HG02759 (cell line): ENCODE measurements around the gene MAP2K5.
"Not testable (repeated sequence)": the region's sequence is repeated elsewhere in the genome, so short reads cannot be mapped to it uniquely, and the experiment has no call there.

Experiments used
- ATAC-seq: cut with Tn5 transposase; IDR thresholded peaks from one replicate; pipeline ENCODE4 v1.9.1; 2021; ENCODE audit warnings: mild to moderate bottlenecking, moderate library complexity; ENCODE audit not compliant: unreplicated experiment

The MAP2K5 gene

DNA sequence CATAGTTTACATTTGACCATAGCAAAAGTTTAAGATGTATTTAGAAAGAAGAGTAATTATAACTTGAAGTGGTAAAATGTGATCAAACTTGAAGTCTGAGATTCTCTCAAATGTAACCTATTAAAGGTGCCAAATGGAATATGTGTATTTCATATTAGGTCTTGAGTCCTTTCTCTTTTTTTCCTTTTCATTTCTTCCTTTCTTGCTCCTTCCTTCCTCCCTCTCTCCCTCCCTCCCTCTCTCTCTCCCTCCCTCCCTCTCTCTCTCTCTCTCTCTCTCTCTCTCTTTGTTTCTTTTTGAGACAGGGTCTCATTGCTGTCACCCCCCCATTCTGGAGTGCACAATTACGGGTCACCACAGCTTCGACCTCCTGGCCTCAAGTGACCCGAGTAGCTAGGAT, 47.7 kb downstream of the MAP2K5 start:
- ATAC-seq = no peak

- ATAC-seq = no peak
Observed at GRCh38 chr15:67592245-67592644, 49.7 kb downstream of the MAP2K5 start.

- no peak for ATAC-seq
Observed at GRCh38 chr15:67593562-67593961, 51.1 kb downstream of the MAP2K5 start.

- ATAC-seq = no peak
Observed at GRCh38 chr15:67594770-67595169, 52.3 kb downstream of the MAP2K5 start.

- no peak for ATAC-seq
Observed at GRCh38 chr15:67595572-67595971, 53.1 kb downstream of the MAP2K5 start.

DNA sequence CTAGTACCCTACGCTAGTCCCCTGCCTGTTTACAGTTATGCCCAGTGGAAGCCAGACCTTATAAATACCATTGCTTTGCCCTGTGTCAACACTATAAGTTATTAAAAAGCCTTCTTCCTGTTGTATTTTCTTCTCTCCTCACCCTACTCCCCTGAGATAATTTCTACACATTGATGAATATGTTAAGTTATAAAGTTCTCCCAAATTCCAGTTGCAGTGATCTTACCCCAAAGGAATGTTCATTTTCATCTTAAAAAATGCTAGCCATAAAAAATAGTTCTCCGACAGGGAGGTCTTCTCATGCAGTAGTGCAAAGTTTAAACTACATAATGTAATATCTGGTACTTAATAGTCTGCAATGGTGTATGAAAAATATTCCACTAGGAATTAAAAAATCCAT, 58.6 kb downstream of the MAP2K5 start:
- ATAC-seq = no peak

- ATAC-seq = no peak
Observed at GRCh38 chr15:67603063-67603462, 60.6 kb downstream of the MAP2K5 start.

GRCh38 chr15:67605871-67606270, 63.4 kb downstream of the MAP2K5 start:
- no peak for ATAC-seq

- no peak for ATAC-seq
Observed at GRCh38 chr15:67606742-67607141, 64.2 kb downstream of the MAP2K5 start.

GRCh38 chr15:67607329-67607728, 64.8 kb downstream of the MAP2K5 start:
- no peak for ATAC-seq

- ATAC-seq = no peak
Observed at GRCh38 chr15:67607959-67608637, 65.6 kb downstream of the MAP2K5 start.

GRCh38 chr15:67608638-67608959, 66.1 kb downstream of the MAP2K5 start:
- no peak for ATAC-seq

DNA sequence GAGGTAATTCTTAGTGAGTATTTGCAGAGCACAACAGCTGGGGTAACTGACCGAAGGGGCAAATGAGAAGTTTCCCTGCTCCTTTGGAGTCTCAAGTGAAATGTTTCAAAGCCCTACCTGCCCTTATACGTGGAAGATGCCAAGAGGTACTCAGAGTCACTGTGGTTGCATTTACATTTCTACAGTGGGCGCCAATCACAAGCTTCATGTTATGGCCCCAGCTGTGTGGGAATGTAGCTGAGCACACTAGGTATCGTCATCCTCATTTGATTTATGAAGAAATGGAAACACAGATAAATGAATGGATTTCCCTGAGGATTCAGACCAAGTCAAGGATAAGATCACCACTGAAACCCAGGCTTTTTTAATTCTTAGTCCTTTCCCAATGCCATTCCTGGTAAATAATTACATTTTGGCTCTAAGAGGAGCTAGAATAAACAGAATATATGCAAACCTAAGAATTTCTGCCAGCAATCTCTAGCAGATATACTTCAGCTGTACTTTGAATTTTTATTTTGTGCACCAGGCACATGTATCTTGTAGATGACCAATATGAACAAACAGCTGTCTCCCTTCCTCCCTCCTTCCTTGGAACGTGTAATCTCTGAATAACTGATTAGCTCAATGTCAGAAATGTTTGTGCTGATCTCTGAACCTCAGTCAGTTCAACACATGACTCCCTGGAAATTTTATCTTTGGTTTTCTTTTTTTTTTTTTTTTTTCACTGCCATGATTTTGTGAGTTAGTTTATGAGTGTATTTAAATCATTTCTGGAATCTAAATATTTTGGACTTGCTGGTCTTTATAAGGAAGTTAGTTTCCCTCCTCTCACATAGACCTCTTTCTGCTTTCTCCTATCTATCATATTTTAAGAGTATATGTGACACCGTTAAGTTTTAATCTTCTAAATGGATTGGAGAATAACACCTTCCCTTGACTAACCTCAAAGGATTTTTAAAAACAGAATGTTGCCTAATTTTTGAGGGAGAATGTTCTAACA, 69.2 kb downstream of the MAP2K5 start:
- no peak for ATAC-seq

DNA sequence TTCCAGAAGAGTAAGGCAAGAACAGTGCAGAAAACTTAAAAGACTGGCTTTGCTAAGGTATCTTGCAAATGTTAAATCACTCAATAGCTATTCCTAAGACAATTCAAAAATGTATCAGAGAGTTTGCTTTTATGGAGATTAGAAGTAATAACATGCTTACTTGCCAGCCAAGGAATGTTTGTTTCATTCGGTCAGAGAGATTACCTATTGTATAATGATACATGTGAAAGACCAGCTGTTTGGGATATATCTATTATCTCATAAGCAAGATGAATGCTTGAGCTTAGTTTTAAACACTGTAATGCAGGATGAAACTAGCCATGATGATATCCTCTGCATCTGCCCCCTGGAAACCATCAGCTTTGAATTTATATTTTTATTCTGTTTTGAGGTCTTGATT, 70.7 kb downstream of the MAP2K5 start:
- no peak for ATAC-seq

- ATAC-seq = no peak
Observed at GRCh38 chr15:67613708-67614107, 71.2 kb downstream of the MAP2K5 start.

DNA sequence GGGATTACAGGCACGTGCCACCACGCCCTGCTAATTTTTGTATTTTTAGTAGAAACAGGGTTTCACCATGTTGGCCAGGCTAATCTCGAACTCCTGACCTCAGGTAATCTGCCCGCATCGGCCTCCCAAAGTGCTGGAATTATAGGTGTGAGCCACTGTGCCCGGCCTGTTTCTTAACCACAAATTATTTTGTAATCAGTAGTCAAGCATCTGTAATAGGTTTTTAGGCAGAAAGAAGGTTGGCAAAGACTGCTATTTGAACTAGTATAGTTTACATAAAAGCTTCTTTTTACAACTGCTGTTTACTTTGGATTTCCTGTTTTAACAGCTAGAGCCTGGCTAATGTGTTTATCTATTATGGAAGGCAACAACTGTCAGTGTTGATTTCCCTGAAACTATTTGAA, 72.6 kb downstream of the MAP2K5 start:
- not testable (repeated sequence) for ATAC-seq

GRCh38 chr15:67618297-67618696, 75.8 kb downstream of the MAP2K5 start:
- ATAC-seq = no peak

GRCh38 chr15:67622110-67622509, 79.6 kb downstream of the MAP2K5 start:
- ATAC-seq = no peak

GRCh38 chr15:67632261-67632660, 89.8 kb downstream of the MAP2K5 start:
- no peak for ATAC-seq

DNA sequence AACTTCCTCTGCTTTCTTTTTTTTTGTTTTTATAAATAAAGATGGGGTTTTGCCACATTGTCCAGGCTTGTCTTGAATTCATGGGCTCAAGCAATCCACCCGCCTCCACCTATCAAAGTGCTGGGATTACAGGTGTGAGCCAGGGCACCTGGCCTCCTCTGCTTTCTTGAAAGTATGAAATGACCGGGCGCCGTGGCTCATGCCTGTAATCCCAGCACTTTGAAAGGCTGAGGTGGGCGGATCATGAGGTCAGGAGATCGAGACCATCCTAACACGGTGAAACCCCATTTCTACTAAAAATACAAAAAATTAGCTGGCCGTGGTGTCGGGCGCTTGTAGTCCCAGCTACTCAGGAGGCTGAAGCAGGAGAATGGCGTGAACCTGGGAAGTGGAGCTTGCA, 93.4 kb downstream of the MAP2K5 start:
- ATAC-seq = not testable (repeated sequence)

- ATAC-seq = no peak
Observed at GRCh38 chr15:67639591-67639990, 97.1 kb downstream of the MAP2K5 start.

GRCh38 chr15:67641453-67641852, 99.0 kb downstream of the MAP2K5 start:
- ATAC-seq = no peak
